Neural cell (in vitro differentiated cells): ENCODE results near the gene COL18A1. TPM values are rescaled to one million over a fixed set of nuclear protein-coding genes. Genes with fewer than 3 reads are reported as not detected.

Source experiments
- H2AFZ ChIP-seq: fragments of 200-600, 300-800 bp; sonication (generic), shearing (Covaris generic); 2 replicates; pipeline ENCODE4 v1.6.0; 2014; ENCODE audit warnings: low read depth, mild to moderate bottlenecking, antibody characterized with exemption, low read length, moderate library complexity
- H3F3A ChIP-seq: fragments of 200-600 bp; shearing (Covaris generic); 2 replicates; pipeline ENCODE4 v1.6.1; 2016; ENCODE audit warnings: mild to moderate bottlenecking, moderate library complexity, mixed read lengths, antibody characterized with exemption, low read length; ENCODE audit not compliant: insufficient read depth, poor library complexity, severe bottlenecking
- H3K27ac ChIP-seq: fragments of 200-600, 300-800 bp; sonication (generic), shearing (Covaris generic); 2 replicates; pipeline ENCODE4 v1.5.1; 2014; ENCODE audit warnings: mild to moderate bottlenecking, low read length, moderate library complexity
- H3K27me3 ChIP-seq: fragments of 300-800, 200-600 bp; sonication (generic), shearing (Covaris generic); 2 replicates; pipeline ENCODE4 v1.6.0; 2014; ENCODE audit warnings: mild to moderate bottlenecking, low read depth, low read length, moderate library complexity; ENCODE audit not compliant: insufficient read depth
- H3K36me3 ChIP-seq: fragments of 300-800, 200-600 bp; sonication (generic), shearing (Covaris generic); 2 replicates; pipeline ENCODE4 v1.5.1; 2014; ENCODE audit warnings: mild to moderate bottlenecking, antibody characterized with exemption, low read length, moderate library complexity; ENCODE audit not compliant: insufficient read depth
- H3K4me2 ChIP-seq: fragments of 300-800, 200-600 bp; sonication (generic), shearing (Covaris generic); 2 replicates; pipeline ENCODE4 v1.6.0; 2014; ENCODE audit warnings: mild to moderate bottlenecking, low read length
- H3K4me3 ChIP-seq: fragments of 300-800, 200-600 bp; sonication (generic), shearing (Covaris generic); 2 replicates; pipeline ENCODE4 v1.5.1; 2014; ENCODE audit warnings: mild to moderate bottlenecking, low read length, moderate library complexity
- H3K79me2 ChIP-seq: fragments of 200-600 bp; shearing (Covaris generic); replicated peaks from 2 replicates; pipeline ENCODE4 v1.6.0; 2014; ENCODE audit warnings: mild to moderate bottlenecking, low read length, moderate library complexity; ENCODE audit not compliant: insufficient read depth
- H3K9ac ChIP-seq: fragments of 300-800, 200-600 bp; sonication (generic), shearing (Covaris generic); 2 replicates; pipeline ENCODE4 v1.6.1; 2016; ENCODE audit warnings: mild to moderate bottlenecking, low read length, mixed read lengths
- H3K9me2 ChIP-seq: fragments of 200-600 bp; shearing (Covaris generic); 2 replicates; pipeline ENCODE4 v1.6.1; 2016; ENCODE audit warnings: mild to moderate bottlenecking, low read length, mixed read lengths; ENCODE audit not compliant: insufficient read depth
- H3K9me3 ChIP-seq: fragments of 200-600, 300-800 bp; sonication (generic), shearing (Covaris generic); 2 replicates; pipeline ENCODE4 v1.6.1; 2016; ENCODE audit warnings: mild to moderate bottlenecking, mixed run types, low read length, moderate library complexity, mixed read lengths
- H4K20me1 ChIP-seq: fragments of 200-600 bp; shearing (Covaris generic); 2 replicates; pipeline ENCODE4 v1.6.1; 2016; ENCODE audit warnings: mild to moderate bottlenecking, mixed run types; ENCODE audit not compliant: insufficient read depth
- CTCF ChIP-seq: fragments of 450-650 bp; IDR thresholded peaks from 2 replicates; pipeline ENCODE4 v1.5.1; 2014; ENCODE audit warnings: antibody characterized with exemption, mild to moderate bottlenecking, moderate library complexity; ENCODE audit not compliant: poor library complexity, severe bottlenecking
- EP300 ChIP-seq: fragments of 450-650 bp; conservative IDR thresholded peaks from 2 replicates; pipeline ENCODE4 v1.6.1; 2014; ENCODE audit warnings: antibody characterized with exemption, mild to moderate bottlenecking, moderate library complexity; ENCODE audit not compliant: poor library complexity, severe bottlenecking
- EZH2 ChIP-seq: fragments of 200-600, 300-800 bp; shearing (Covaris generic), sonication (generic); IDR thresholded peaks from 2 replicates; pipeline ENCODE4 v1.6.1; 2014; ENCODE audit warnings: antibody characterized with exemption, low read length, borderline replicate concordance, mild to moderate bottlenecking; ENCODE audit not compliant: insufficient read depth, poor library complexity, severe bottlenecking
- MXI1 ChIP-seq: fragments of 450-650 bp; conservative IDR thresholded peaks from 2 replicates; pipeline ENCODE4 v1.6.1; 2014; ENCODE audit warnings: antibody characterized with exemption, mild to moderate bottlenecking; ENCODE audit not compliant: poor library complexity, severe bottlenecking
- POLR2AphosphoS5 ChIP-seq: IDR thresholded peaks from 2 replicates; pipeline ENCODE4 v1.6.1; 2012
- RAD21 ChIP-seq: fragments of 450-650 bp; conservative IDR thresholded peaks from 2 replicates; pipeline ENCODE4 v1.6.1; 2014; ENCODE audit warnings: antibody characterized with exemption, mild to moderate bottlenecking, moderate library complexity
- SMC3 ChIP-seq: fragments of 450-650 bp; conservative IDR thresholded peaks from 2 replicates; pipeline ENCODE4 v1.6.1; 2014; ENCODE audit warnings: antibody characterized with exemption, mild to moderate bottlenecking, moderate library complexity; ENCODE audit not compliant: poor library complexity
- TAF1 ChIP-seq: IDR thresholded peaks from 2 replicates; pipeline ENCODE4 v1.6.1; 2012; ENCODE audit warnings: low read depth
- polyA plus RNA-seq: library from polyadenylated mRNA; depleted of rRNA; stranded (reverse); fragments of >200 nt; gene quantifications from 2 replicates; pipeline ENCODE4 v1.2.3, GENCODE V29; 2014
- TF ChIP-seq, protein P1 (sequence below): IDR thresholded peaks from 2 replicates; pipeline ENCODE4 v1.6.1; 2012; ENCODE audit warnings: borderline replicate concordance

Gene COL18A1
- polyA plus RNA-seq, 1 donor from 2014 or later = 2.5 TPM

DNA sequence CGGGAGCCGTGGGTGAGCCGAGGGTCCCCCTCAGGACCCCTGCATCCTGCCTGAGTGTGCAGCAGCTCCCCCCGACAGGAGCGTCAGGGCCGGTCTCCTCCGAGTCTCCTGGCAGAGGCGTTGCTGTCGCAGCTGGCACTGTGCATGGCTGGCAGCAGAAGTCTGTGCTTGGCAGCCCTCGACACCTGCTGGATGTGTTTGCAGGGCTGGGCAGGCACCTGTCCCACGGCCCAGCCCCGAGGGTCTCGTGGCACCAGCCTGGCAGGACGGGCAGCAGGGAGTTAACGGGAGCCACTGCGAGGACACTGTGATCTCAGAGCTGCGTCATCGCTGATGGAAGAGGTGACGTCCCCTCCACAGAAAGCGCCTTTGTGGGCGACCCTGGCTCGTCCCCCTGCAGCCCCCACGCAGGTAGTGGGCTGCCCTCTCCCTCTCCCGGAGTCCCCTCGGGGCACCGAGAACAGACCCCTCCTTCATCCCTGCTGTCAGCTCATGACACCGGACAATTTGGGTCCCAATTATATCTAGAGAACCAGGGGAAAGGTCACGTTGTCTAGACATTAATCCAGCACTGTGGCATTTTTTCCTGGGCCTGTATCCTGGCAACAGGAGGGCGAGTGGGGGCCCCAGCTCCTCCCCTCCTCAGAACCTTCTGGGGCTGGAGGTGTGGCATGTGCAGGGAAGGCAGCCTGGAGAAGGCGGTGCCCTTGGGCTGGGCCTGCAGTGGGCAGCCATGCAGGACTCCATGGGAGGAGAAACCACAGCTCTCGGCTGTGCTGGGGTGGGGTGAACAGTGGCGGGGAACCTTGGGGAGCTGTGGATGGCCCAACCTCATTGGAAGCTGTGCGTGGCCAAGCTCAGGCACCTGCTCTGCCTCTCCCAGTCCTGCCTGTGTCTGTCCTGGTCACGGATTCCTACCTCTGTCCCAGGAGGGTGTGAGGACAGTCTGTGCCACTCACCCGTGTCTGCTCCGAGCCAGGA lies 15.4 kb downstream of the COL18A1 start:
- Histone ChIP-seq H4K20me1 (no peaks in the 10 kb centered on the region), H3K9me2 (no peaks in the 10 kb centered on the region), H3K79me2 (no peaks in the 10 kb centered on the region), H3K27me3 (no peaks in the 10 kb centered on the region), H3K36me3 (no peaks in the 10 kb centered on the region), H3K27ac (no peak overlapping the region), H3K9ac (no peak overlapping the region), H3K4me3 (no peak overlapping the region), H3F3A (no peaks in the 10 kb centered on the region), H3K9me3 (no peaks in the 10 kb centered on the region), H3K4me2 (no peak overlapping the region), H2AFZ (no peak overlapping the region)
- TF ChIP-seq POLR2AphosphoS5 (no peak), EP300 (no peak), MXI1 (no peak), SMC3 (no peak), TAF1 (no peak), EZH2 (no peak), RAD21 (no peak), CTCF (no peak)
- TF ChIP-seq, protein P1, sequence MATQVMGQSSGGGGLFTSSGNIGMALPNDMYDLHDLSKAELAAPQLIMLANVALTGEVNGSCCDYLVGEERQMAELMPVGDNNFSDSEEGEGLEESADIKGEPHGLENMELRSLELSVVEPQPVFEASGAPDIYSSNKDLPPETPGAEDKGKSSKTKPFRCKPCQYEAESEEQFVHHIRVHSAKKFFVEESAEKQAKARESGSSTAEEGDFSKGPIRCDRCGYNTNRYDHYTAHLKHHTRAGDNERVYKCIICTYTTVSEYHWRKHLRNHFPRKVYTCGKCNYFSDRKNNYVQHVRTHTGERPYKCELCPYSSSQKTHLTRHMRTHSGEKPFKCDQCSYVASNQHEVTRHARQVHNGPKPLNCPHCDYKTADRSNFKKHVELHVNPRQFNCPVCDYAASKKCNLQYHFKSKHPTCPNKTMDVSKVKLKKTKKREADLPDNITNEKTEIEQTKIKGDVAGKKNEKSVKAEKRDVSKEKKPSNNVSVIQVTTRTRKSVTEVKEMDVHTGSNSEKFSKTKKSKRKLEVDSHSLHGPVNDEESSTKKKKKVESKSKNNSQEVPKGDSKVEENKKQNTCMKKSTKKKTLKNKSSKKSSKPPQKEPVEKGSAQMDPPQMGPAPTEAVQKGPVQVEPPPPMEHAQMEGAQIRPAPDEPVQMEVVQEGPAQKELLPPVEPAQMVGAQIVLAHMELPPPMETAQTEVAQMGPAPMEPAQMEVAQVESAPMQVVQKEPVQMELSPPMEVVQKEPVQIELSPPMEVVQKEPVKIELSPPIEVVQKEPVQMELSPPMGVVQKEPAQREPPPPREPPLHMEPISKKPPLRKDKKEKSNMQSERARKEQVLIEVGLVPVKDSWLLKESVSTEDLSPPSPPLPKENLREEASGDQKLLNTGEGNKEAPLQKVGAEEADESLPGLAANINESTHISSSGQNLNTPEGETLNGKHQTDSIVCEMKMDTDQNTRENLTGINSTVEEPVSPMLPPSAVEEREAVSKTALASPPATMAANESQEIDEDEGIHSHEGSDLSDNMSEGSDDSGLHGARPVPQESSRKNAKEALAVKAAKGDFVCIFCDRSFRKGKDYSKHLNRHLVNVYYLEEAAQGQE = no peak

GRCh38 chr21:45421071-45421845 lies 16.3 kb downstream of the COL18A1 start:
- H3F3A ChIP-seq = no peaks in the 10 kb centered on the region
- H2AFZ ChIP-seq = no peak overlapping the region
- TF ChIP-seq SMC3 = no peak
- H3K9me2 ChIP-seq = no peaks in the 10 kb centered on the region
- no peaks in the 10 kb centered on the region for H3K27me3 ChIP-seq
- no peak overlapping the region for H3K4me2 ChIP-seq
- H3K9ac ChIP-seq = no peak overlapping the region
- no peaks in the 10 kb centered on the region for H3K79me2 ChIP-seq
- no peaks in the 10 kb centered on the region for H3K36me3 ChIP-seq
- H3K4me3 ChIP-seq = no peak overlapping the region
- H3K9me3 ChIP-seq = no peaks in the 10 kb centered on the region
- no peak overlapping the region for H3K27ac ChIP-seq
- H4K20me1 ChIP-seq = no peaks in the 10 kb centered on the region
